Pulmonary artery endothelial cell (primary cell): ENCODE measurements around the gene ZCCHC10. TPM values are rescaled to one million over a fixed set of nuclear protein-coding genes. Genes with fewer than 3 reads are reported as not detected.
"Not testable (repeated sequence)": the region's sequence is repeated elsewhere in the genome, so short reads cannot be mapped to it uniquely, and the experiment has no call there.

ENCODE experiments used
- DNase-seq: peaks from one replicate; pipeline ENCODE4 v3.0.0-alpha.2; 2011; ENCODE audit warnings: low read depth, low spot score
- total RNA-seq: library from RNA; depleted of rRNA; stranded (reverse); fragments of >200 nt; gene quantifications from 2 replicates; pipeline ENCODE4 v1.2.3, GENCODE V29; 2014

The ZCCHC10 gene
- total RNA-seq, 1 donor from 2014 or later, result 14.7 TPM

- DNase-seq, result no peak
Observed at GRCh38 chr5:132979367-132979940, 46.9 kb downstream of the ZCCHC10 start.

- DNase-seq, result no peak
Observed at GRCh38 chr5:132976852-132977251, 49.5 kb downstream of the ZCCHC10 start.

- not testable (repeated sequence) for DNase-seq
Observed at GRCh38 chr5:132972436-132972828, 53.9 kb downstream of the ZCCHC10 start.

- no peak for DNase-seq
Observed at GRCh38 chr5:132971483-132972435, 54.6 kb downstream of the ZCCHC10 start.

GRCh38 chr5:132965120-132965519 lies 61.2 kb downstream of the ZCCHC10 start:
- no peak for DNase-seq

GRCh38 chr5:132963171-132964104 lies 62.9 kb downstream of the ZCCHC10 start, which contains the start of gene AFF4:
Gene AFF4 (minus strand): TSS chr5:132963634. CDS start chr5:132937189, 26,445 bp downstream.
- peak; percentile 92 for DNase-seq

- peak; percentile 40 for DNase-seq
Observed at GRCh38 chr5:132962429-132963021, 63.8 kb downstream of the ZCCHC10 start.

GRCh38 chr5:132961887-132962286 lies 64.5 kb downstream of the ZCCHC10 start:
- DNase-seq, result no peak

GRCh38 chr5:132961123-132961815 lies 65.1 kb downstream of the ZCCHC10 start:
- not testable (repeated sequence) for DNase-seq

GRCh38 chr5:132956166-132956799 lies 70.1 kb downstream of the ZCCHC10 start:
- DNase-seq, result not testable (repeated sequence)

- no peak for DNase-seq
Observed at GRCh38 chr5:132953710-132954109, 72.6 kb downstream of the ZCCHC10 start.

- no peak for DNase-seq
Observed at GRCh38 chr5:132952829-132953228, 73.5 kb downstream of the ZCCHC10 start.

GRCh38 chr5:132951897-132952296 lies 74.5 kb downstream of the ZCCHC10 start:
- DNase-seq, result no peak

GRCh38 chr5:132949136-132949535 lies 77.2 kb downstream of the ZCCHC10 start:
- no peak for DNase-seq

- DNase-seq, result peak; percentile 41
Observed at GRCh38 chr5:132947671-132948070, 78.7 kb downstream of the ZCCHC10 start.

Other genes starting within 250 kb of the ZCCHC10 start
- 55.6 and 88.8 TPM in 2 replicates for gene SEPTIN8, start 249.3 kb downstream of the ZCCHC10 start, total RNA-seq
- not detected in 2 replicates for gene SOWAHA, start 213.2 kb downstream of the ZCCHC10 start, total RNA-seq
- gene SHROOM1, start 195.9 kb downstream of the ZCCHC10 start, total RNA-seq, result 4.6 and 5.3 TPM in 2 replicates
- gene GDF9, start 160.1 kb downstream of the ZCCHC10 start, total RNA-seq, result 0.13 TPM in 1 of 2 replicates, not detected in the other
- gene UQCRQ, start 159.9 kb downstream of the ZCCHC10 start, total RNA-seq, result 76.3 and 96.2 TPM in 2 replicates
- 0.13 and 0.67 TPM in 2 replicates for gene LEAP2, start 152.9 kb downstream of the ZCCHC10 start, total RNA-seq
- gene AFF4, start 62.9 kb downstream of the ZCCHC10 start, total RNA-seq, result 32.3 and 32.4 TPM in 2 replicates
- gene HSPA4, start 25.5 kb upstream of the ZCCHC10 start, total RNA-seq, result 120 and 163 TPM in 2 replicates